GM20431 (cell line): ENCODE data around the gene ATP6V0D1.
"Not testable (repeated sequence)": the region's sequence is repeated elsewhere in the genome, so short reads cannot be mapped to it uniquely, and the experiment has no call there.

Experiments used
- in situ Hi-C: fragments of 300-500 bp; cut with MseI, MboI; formaldehyde crosslinking; loops from one replicate; pipeline ENCODE4 v1.15.0; 2020; ENCODE audit warnings: low sequenced_read_pairs; ENCODE audit not compliant: unreplicated experiment

Gene ATP6V0D1

DNA sequence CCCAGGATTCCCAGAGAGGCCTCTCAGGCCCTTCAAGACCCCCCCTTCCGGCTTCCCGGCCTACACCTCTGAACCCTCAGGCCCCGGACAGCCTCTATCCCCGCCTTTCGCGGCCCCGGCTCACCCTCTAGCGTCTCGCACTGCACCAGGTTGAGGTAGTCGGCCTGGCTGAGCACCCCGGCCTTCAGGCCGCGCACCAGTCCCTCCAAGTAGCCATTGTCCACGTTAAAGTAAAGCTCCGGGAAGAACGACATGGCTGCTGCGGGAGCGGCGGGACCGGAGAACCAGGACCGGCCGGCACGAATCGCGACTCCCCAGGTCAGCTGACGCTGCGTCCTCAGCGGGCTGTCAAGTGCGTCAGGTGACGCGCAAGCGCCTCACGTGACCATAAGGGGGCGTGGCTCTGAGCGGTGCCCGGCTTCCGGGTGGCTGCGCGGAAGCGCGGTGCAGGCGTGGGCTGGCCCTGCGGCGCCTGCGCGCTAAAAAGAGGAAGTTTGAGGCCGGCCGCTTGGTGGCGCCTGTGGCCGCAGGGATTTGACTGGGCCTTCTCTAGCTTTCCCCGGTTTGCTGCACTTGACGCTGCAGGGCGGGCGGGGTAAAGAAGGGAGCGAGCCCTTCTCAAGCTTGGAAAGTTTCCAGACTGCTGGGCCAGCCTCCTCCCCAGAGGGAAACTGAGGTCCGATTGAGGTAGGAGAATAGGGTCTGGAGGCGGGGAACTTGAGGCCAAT is at the start of gene ATP6V0D1:
TSS of gene ATP6V0D1 (minus strand) at position 325 of the 728 bp plus-strand sequence. CDS start at position 254, 71 bp downstream.
- in situ Hi-C loops, result no loop called here

DNA sequence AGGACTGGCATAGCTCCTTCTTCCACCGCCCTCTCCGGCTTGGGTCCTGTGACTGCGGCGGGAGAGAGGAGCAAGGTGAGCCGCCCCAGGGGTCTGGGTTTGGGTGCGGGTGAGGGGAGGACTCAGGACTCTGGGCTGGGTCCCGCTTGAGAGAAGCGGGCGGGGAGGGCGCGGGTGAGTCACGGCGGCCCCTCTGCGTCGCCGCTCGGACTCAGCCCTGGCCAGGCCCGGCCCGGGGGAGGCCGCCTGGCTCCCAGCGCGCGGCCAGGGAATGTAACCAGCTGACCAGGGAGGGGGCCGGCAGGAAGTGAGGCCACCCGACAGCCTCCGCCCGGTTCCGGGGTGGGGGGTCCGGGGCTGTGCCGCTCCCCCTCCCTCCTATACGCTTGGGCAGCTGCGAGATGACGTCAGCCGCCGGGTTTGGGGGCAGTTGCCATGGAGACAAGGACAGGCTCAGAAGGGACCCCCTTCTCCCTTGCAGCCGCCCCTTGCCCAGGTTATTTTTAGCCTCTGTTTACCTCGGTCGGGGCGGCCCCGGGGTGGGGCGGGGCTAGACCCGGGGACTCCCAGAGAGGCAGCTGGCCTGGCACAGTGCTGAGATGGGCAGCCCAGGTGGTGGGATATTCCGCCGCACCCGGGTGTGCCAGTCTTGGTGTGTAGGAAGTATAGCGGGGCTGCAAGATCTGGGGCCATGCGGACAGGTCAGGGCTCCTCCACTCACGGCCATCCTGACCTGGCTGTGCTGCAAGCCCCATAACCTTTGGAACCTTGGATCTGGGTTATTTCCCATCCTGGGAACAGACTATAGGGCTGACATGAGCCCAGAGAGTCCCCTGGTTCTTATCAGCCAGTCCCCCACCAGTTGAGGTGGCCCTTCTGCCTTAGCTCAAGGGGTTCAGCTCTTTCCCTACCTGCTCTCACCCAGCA is 49.3 kb upstream of the ATP6V0D1 start:
- in situ Hi-C loops, result no loop called here

DNA sequence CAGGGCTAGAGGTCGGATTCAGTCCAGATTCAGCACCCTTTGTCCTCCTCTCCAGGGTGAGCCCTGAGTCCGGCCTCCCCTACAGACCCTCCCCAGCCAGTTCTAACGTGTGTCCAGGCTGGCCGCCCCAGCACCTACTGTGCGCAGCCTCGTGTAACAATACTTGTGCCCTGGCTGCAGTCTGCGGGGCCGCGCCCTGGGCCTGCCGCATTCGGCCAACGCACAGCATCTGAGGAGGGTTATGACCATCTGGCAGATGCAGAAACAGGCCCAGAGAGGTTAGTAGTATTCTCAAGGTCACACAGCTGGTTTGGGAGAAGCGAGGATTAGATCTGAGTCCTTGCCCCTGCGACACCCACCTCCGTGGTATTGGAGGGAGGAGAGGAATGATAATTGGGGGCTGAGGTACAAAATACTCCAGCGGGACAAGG is 48.6 kb upstream of the ATP6V0D1 start:
- in situ Hi-C loops, result no loop called here

DNA sequence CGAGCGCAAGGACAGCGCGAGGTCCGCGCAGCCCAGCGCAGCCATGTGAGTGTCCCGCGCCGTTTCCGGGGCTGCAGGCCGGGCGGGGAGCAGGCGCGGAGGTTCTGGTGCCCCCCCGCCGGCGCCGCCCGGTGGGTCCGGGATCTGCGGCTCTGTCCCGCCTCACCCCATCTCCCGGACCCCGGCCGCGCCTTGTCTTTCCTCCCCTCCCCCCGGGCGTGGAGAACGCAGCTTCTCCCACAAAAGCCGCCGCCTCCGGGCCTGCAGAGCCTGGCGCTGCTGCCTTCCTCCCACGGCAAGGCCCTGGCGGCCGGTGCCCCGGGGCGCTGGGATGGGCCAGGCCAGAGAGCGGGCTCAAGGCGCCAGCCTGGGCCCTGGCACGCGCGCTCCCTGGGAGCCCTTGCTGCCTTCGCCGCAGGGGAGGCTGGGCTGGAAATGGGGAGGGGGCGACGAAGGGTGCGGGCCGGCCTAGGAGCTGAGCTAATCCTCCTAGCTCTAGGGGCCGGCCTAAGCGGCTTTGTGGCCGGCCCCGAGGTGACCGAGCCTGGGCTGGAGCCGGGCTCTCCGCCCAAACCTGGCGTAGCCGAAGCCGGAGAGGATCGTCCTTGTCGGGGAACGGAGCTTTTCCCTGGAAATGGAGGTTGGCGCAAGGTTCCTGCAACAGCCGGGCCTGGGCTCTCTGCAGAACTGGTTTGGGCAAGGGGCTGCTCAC is 48.1 kb upstream of the ATP6V0D1 start:
- in situ Hi-C loops, result no loop called here

DNA sequence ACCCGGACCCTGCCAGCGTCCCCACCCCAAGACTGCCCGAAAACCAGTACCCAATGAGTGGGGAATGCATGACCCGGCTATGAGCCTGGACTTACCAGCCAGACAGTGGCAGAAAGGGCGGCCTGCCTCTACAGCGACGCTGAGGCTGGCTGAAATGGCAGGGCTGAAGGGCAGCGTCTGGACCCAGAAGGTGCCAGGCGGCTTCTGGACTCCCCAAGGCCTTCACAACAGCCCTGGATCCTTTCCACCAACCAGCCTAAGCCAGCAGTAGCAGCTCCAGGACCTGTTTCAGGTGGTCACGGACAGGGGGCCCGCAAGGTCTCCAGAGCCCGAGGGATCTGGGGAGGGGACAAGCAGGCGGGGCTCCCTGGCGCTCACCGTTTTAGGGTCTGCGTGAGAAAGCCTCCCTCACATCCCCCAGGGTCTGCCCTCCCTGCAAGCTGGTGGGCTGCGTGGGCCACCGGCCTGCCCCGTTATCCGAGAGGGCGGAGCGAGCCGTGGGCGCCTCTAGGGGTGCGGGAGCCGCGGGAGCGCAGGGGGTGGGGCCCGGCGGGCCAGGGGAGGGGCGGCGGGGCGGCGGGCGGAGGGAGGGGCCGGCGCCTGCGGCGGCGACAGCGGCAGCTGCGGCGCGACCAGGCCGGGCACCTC is 47.4 kb upstream of the ATP6V0D1 start, which contains the start of gene RIPOR1:
TSS of gene RIPOR1 (plus strand) at position 608 of the 648 bp plus-strand sequence. CDS start 9,618 bp downstream, outside the sequence.
- in situ Hi-C loops, result no loop called here

DNA sequence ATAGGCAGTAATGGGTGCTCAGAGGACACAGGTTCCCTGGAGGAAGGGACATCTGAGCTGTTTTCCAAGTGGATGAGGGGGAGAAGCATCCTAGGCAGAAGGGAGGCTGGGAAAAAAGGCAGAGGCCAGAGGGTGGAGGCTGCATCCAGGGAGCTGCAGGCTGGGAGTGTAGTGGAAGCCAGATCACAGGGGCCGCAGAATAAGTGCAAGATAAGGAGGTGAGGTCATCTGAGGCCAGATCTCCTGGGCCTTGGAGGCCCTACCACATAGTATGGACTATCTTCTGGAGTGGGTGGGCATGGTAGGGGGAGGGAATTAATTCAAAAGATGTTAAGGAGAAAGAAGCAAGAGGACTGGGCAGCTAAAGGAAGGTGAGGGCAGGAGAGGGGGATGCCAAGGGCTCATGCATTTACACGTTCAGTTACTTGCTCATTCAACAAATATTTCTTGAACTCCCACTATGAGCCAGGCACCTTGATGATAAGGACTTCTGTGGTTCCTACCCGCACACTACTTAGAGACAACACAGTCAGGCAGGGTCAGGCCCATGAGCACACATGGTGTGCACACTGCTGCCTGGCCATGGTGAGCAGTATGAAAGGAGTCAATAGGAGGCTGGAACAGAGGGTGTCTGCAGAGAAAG is 45.3 kb upstream of the ATP6V0D1 start:
- in situ Hi-C loops, result no loop called here

DNA sequence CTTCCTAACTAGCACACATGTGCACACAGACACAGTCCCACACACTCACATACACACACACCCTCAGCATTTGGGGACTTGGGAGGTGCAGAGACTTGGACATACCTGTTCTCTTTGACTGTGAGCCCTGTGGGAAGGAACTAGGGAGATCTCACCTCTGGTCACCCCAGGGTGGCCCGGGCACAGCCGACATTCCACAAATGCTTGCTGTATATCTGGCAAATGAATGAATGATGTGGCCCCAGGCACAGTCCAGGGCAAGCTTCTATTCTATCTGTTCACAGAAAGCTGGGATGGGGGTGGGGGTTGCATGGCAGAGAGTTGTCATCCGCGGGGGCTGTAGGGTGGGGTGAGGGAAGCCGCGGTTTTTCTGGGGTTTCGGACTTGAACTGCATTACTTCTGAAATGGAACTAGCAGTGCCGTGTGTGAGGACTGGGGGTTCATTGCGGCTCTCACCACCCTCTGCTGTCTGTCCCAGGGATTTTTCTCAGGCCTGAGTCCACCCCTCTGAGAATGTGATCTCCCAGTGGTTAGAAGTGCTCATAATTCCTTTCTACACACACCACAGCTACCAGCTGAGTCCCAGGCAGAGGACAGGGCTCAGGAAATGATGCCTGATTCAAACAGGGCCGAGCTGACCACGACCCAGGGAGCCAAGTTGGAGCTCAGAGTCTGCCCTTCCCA is 44.4 kb upstream of the ATP6V0D1 start:
- in situ Hi-C loops, result no loop called here

DNA sequence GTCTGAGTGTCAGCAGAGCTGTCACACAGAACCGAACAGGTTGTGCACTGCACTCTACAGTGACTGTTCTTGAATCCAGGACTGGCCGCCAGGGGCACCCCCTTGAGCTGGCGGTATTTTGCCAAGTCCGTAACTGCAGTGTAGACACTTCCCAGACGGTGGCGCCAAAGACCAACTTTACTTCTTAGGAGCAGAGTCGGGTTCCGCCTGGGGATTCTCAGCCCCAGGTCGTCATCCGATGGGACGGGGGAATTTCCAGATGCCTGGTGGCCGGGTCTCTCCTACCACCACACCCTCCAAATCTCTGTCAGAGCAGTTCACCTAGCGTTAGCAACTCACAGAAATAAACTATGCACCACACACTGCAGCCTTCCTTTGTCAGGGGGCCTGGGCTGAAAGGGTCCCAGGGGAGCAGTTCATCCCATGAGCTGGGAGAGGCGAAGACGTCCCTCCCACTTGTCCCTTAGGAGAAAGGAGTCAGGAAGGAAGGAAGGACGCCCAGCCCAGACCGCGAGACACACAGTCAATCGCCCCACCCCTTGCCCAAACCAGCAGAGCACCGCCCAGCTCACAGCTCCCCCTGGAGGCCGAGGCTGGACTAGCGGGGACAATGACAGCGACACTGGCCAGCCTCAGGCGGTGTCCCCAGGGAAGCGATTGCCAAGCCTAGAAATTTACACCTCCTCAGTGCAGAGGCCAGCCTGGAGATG is 40.3 kb upstream of the ATP6V0D1 start:
- in situ Hi-C loops, result no loop called here

DNA sequence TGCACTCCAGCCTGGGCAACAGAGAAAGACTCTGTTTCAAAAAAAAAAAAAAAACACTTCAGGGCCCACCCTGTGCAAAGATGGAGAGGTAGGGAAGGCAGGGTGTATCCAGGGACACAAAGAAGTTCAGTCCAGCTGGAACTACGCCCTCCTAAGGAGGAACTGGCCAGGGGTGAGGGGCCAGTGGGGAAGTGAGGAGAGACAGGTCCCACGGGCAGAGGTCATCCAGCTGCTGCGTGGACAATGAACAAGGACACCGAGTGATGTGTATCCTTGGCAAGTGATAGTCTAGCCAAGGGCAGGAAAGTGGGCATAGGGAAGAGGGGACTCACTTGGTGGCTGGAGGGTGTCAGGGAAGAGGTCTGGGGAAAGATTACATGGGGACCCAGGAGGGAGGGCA is 38.3 kb upstream of the ATP6V0D1 start:
- in situ Hi-C loops, result no loop called here

DNA sequence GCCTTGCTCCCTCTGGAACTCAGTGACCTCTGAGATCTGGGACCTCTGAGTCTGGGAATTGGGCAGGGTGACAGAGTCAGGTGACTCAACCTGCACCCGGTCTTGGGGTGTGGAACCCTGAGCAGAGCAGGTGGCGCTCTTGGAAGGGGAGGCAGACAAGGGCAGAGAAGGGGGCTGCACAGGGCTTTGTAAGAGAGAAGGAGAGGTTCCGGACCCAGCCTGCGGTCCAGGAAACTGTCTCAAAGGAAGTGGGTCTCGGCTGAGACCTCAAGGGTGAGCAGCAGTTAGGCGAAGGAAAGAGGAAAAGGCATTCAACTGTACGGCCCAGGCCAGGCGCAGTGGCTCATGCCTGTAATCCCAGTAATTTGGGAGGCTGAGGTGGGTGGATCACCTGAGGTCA is 37.7 kb upstream of the ATP6V0D1 start:
- in situ Hi-C loops, result no loop called here

DNA sequence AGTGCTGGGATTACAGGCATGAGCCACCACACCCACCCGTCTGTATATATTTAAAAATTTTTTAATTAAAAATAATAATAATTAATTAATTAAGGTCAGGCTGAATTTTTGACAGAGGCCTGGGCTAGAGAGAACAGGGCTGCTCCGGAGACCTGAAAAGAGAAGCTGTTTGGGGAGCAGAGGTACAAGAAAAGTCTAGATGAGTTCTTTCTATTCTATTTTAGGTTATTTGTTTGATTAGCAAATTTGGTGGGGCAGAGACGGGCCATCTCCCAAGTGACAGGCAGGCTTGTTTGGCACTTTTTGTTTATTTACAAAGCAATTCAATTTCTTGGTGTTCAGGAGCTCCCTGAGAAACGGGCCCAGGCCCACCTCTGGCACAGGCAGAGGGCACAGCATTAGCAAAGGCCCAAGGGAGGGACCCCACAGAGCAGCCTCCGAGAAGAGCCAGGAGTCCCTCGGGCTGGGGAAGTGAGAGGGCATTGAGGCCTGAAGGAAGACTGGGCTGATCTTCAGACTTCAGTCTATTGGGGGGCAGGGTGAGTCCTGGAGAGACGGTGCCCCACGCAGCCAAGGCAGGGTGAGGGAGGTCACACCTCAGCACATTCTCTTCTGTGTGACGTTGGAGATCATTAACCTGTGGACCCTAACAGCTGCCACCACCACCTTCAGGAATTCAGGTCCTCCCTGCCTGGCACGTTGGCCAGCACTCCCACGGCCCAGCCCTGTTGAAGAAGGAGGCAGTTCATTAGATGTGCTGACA is 36.9 kb upstream of the ATP6V0D1 start:
- in situ Hi-C loops, result no loop called here

DNA sequence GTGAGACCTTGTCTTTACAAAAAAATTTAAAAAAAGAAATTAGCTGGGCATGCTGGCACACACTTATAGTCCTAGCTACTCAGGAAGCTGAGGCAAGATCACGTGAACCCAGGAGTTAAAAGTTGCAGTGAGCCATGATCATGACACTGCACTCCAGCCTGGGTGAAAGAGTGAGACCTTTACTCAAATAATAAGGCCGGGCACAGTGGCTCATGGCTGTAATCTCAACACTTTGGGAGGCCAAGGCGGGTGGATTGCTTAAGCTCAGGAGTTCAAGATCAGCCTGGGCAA is 36.1 kb upstream of the ATP6V0D1 start:
- in situ Hi-C loops, result no loop called here

DNA sequence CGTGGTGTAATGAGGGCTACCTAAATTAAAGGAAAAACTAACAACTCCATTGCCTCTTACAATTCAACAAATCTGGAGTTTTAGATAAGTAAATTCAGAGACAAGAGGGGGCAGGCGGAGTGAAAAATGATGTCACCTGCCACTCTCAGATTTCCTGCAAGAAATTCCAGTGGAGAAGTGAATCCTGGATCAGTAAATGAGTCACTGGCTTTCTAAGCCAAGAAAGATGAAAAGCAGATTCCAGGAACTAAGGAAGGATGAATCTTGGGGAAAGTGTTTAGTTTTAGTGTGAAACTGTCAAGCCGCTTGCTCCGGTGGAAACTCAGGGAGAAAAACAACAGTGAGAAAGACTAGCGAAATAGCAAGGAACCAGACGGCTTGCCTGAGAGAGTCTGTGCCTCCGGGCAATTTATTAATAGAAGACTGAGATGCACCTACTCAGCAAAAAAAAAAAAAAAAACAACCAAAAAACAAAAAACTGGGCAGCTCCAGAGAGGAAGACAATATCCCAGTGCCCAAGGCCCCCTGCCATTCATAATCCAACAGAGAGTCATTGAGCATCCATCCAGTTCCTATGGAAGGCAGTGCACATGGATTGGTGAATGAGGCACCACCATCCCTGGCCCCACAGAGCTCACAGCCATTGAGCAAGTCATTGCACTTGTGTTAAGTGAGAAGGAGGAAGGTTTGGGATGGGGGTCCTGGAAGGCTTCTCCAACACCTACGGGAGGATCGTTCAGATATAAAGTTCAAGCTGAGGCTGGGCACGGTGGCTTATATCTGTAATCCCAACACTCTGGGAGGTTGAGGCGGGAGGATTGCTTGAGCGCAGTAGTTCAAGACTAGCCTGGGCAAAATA is 35.6 kb upstream of the ATP6V0D1 start:
- in situ Hi-C loops, result no loop called here

DNA sequence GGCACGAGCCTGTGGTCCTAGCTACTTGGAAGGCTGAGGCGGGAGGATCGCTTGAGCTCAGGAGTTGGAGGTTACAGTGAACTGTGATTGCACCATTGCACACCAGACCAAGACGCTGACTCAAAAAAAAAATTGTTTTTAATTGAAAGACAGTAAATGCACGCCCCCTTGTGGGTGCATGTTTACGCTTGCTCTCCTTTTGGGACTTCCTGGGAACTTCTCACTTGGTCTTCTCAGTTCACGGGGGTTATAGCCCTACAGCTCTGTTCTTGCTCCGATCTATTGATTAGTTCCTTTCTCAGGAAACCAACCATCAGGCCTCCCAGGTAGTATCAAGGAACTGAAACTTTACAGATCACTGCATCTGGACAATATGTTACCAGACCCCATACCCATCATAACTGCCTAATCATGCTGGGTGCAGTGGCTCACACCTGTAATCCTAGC is 33.4 kb upstream of the ATP6V0D1 start:
- in situ Hi-C loops, result no loop called here

DNA sequence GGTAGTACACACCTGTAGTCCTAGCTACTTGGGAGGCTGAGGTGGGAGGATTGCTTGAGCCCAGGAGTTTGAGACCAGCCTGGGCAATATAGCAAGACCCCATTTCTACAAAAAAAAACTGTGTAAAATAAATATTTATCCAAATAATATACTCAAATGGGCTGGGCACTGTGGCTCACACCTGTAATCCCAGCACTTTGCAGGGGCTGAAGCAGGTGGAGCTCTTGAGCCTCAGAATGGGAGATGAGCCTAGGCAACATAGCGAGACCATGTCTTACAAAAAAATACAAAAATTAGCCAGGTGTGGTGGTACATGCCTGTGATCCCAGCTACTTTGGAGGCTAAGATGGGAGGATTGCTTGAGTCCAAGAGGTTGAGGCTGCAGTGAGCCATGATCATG is 32.9 kb upstream of the ATP6V0D1 start:
- in situ Hi-C loops, result not testable (repeated sequence)

DNA sequence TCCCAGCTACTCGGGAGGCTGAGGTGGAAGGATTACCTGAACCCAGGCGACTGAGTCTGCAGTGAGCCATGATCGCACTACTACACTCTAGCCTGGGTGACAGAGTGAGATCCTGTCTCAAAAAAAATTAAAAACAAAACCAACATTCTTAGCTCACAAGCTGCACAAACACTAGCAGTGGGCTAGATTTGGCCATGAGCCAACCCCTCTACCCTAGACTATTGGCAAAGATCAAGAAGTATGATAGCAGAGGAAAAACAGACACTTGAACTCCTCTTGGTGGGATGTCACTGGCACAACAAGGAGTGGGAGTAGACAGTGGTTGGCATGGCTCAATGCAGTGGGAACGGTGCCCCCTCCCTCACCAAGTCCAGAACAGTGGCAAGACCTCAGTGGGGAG is 28.1 kb upstream of the ATP6V0D1 start:
- in situ Hi-C loops, result no loop called here

DNA sequence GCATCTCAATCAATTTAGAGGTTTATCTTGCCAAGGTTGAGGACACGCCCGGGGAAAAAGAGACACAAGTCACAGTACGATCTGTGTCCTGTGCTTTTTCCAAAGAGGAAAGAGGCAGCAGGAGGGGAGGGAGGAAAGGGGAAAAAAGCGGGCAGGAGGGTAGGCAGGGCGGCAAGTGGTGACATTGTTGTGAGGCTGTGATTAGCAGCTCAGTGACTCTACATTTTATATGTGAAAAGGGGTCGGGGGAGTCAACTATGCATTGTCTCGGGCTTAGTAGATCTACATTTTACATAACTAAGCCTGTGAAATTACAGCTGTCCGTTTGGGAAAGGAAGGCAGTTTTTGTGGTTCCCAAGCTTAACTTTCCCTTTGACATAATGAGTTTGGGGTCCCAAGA is 25.5 kb upstream of the ATP6V0D1 start:
- in situ Hi-C loops, result no loop called here
